ENCODE data around the gene ATP6V0A1. TPM values are rescaled to one million over a fixed set of nuclear protein-coding genes. Genes with fewer than 3 reads are reported as not detected.

Gene ATP6V0A1
- total and polyA plus RNA-seq, 8 donors, result 22.8 to 55.9 (median 33.2) TPM

- no peaks in the 10 kb centered on the region for H3K9me3 ChIP-seq
- H3K27ac ChIP-seq, result peak overlapping the region in 3 of 4 donors; percentile 77 to 84 (median 80)
- 69 to 72% methylated on average over 9 of the region's 9 CpGs for WGBS, 2 donors
- TF ChIP-seq CTCF (IDR thresholded peaks at IDR 0.05), result no peak
- intact Hi-C loops (cut with DNase I), result loop anchor here in 2 of 3 donors (5.0 to 10.0 kb wide), 2 partner anchors 93 to 206 kb away; no protein-coding TSS in a partner anchor
- no peak for FAIRE-seq
- H3K4me1 ChIP-seq, result peaks cover 6 to 20% (median 8%) of the 10 kb centered on the region in 3 donors
- ATAC-seq, result no peak
- H3K27me3 ChIP-seq, result no peaks in the 10 kb centered on the region
- DNase-seq, result no peak
- no peak overlapping the region for H3K4me3 ChIP-seq
- no peaks in the 10 kb centered on the region for H3K36me3 ChIP-seq
These were observed 61.9 kb downstream of the ATP6V0A1 start for GRCh38 chr17:42520540-42520951.

GRCh38 chr17:42521036-42521435 is 62.4 kb downstream of the ATP6V0A1 start:
- WGBS, 2 donors, result 79 to 85% methylated on average over 8 of the region's 8 CpGs
- H3K9me3 ChIP-seq, result no peaks in the 10 kb centered on the region
- DNase-seq, result no peak
- H3K36me3 ChIP-seq, result no peaks in the 10 kb centered on the region
- H3K4me1 ChIP-seq, result peaks cover 6 to 20% (median 8%) of the 10 kb centered on the region in 3 donors
- intact Hi-C loops (cut with DNase I), result loop anchor here in 2 of 3 donors (5.0 to 10.0 kb wide), 2 partner anchors 94 to 206 kb away; no protein-coding TSS in a partner anchor
- H3K27me3 ChIP-seq, result no peaks in the 10 kb centered on the region
- ATAC-seq, result no peak
- peak overlapping the region in 3 of 4 donors; percentile 77 to 84 (median 80) for H3K27ac ChIP-seq
- TF ChIP-seq CTCF (IDR thresholded peaks at IDR 0.05), result no peak
- no peak for FAIRE-seq
- H3K4me3 ChIP-seq, result no peak overlapping the region

- TF ChIP-seq CTCF (IDR thresholded peaks at IDR 0.05), result no peak
- Histone ChIP-seq H3K27me3 (no peaks in the 10 kb centered on the region), H3K4me3 (no peak overlapping the region), H3K36me3 (no peaks in the 10 kb centered on the region), H3K9me3 (no peaks in the 10 kb centered on the region), H3K27ac (peak overlapping the region in 1 of 4 donors; percentile 16), H3K4me1 (peaks cover 6 to 20% (median 8%) of the 10 kb centered on the region in 3 donors)
- WGBS, 2 donors, result 83 to 89% methylated on average over 11 of the region's 11 CpGs
- DNase-seq (no peak), ATAC-seq (no peak), FAIRE-seq (no peak)
- intact Hi-C loops (cut with DNase I), result loop anchor here in 2 of 3 donors (5.0 to 10.0 kb wide), 2 partner anchors 94 to 207 kb away; no protein-coding TSS in a partner anchor
These were observed 63.1 kb downstream of the ATP6V0A1 start for GRCh38 chr17:42521666-42522262.

GRCh38 chr17:42522263-42522790 is 63.6 kb downstream of the ATP6V0A1 start:
- intact Hi-C loops (cut with DNase I), result loop anchor here in 2 of 3 donors (5.0 to 10.0 kb wide), 2 partner anchors 95 to 208 kb away; no protein-coding TSS in a partner anchor
- H3K36me3 ChIP-seq, result no peaks in the 10 kb centered on the region
- H3K4me1 ChIP-seq, result peaks cover 6 to 20% (median 8%) of the 10 kb centered on the region in 3 donors
- DNase-seq, result no peak
- no peaks in the 10 kb centered on the region for H3K9me3 ChIP-seq
- H3K27me3 ChIP-seq, result no peaks in the 10 kb centered on the region
- WGBS, 2 donors, result 79 to 86% methylated on average over 9 of the region's 9 CpGs
- H3K4me3 ChIP-seq, result no peak overlapping the region
- no peak for TF ChIP-seq CTCF (IDR thresholded peaks at IDR 0.05)
- no peak for FAIRE-seq
- no peak for ATAC-seq
- peak overlapping the region in 1 of 4 donors; percentile 16 for H3K27ac ChIP-seq

All from pancreas (tissue), 10 donors.